UCSD-AML1 (cell line): ENCODE measurements around the gene PHACTR2.
"Not testable (repeated sequence)": the region's sequence is repeated elsewhere in the genome, so short reads cannot be mapped to it uniquely, and the experiment has no call there.

Experiments
- DNase-seq: peaks from one replicate; lab custom pipeline; 2025; ENCODE audit not compliant: unreplicated experiment; lab: John Stamatoyannopoulos, UW

Gene PHACTR2

GRCh38 chr6:143698329-143698728, 20.6 kb downstream of the PHACTR2 start:
- DNase-seq: no peak

- DNase-seq: no peak
Observed at GRCh38 chr6:143698759-143699429, 21.1 kb downstream of the PHACTR2 start.

GRCh38 chr6:143699430-143699825, 21.7 kb downstream of the PHACTR2 start:
- DNase-seq: no peak

GRCh38 chr6:143700684-143701348, 23.1 kb downstream of the PHACTR2 start:
- DNase-seq: no peak

GRCh38 chr6:143701349-143702234, 23.8 kb downstream of the PHACTR2 start:
- DNase-seq: no peak

- DNase-seq: no peak
Observed at GRCh38 chr6:143705569-143705968, 27.8 kb downstream of the PHACTR2 start.

- DNase-seq: no peak
Observed at GRCh38 chr6:143707697-143708096, 29.9 kb downstream of the PHACTR2 start.

GRCh38 chr6:143708889-143709288, 31.1 kb downstream of the PHACTR2 start:
- no peak for DNase-seq

- no peak for DNase-seq
Observed at GRCh38 chr6:143711714-143712113, 33.9 kb downstream of the PHACTR2 start.

- no peak for DNase-seq
Observed at GRCh38 chr6:143718472-143718871, 40.7 kb downstream of the PHACTR2 start.

- no peak for DNase-seq
Observed at GRCh38 chr6:143721642-143722041, 43.9 kb downstream of the PHACTR2 start.

- no peak for DNase-seq
Observed at GRCh38 chr6:143724876-143725275, 47.1 kb downstream of the PHACTR2 start.

GRCh38 chr6:143726015-143726647, 48.4 kb downstream of the PHACTR2 start:
- no peak for DNase-seq

- DNase-seq: no peak
Observed at GRCh38 chr6:143727035-143727434, 49.3 kb downstream of the PHACTR2 start.

- no peak for DNase-seq
Observed at GRCh38 chr6:143731789-143732188, 54.0 kb downstream of the PHACTR2 start.

- DNase-seq: no peak
Observed at GRCh38 chr6:143732536-143732935, 54.8 kb downstream of the PHACTR2 start.

GRCh38 chr6:143733510-143733909, 55.7 kb downstream of the PHACTR2 start:
- no peak for DNase-seq

GRCh38 chr6:143734641-143735063, 56.9 kb downstream of the PHACTR2 start:
- DNase-seq: no peak

- not testable (repeated sequence) for DNase-seq
Observed at GRCh38 chr6:143738072-143738690, 60.4 kb downstream of the PHACTR2 start.

GRCh38 chr6:143739341-143739851, 61.6 kb downstream of the PHACTR2 start:
- no peak for DNase-seq

GRCh38 chr6:143740213-143740612, 62.4 kb downstream of the PHACTR2 start:
- DNase-seq: no peak
